A549 (cell line): ENCODE results near the gene IQSEC3.
"Not testable (repeated sequence)": the region's sequence is repeated elsewhere in the genome, so short reads cannot be mapped to it uniquely, and the experiment has no call there.

Source experiments
- CEBPB ChIP-seq, 2 experiments: fragments of >200 bp in 1 of 2; sonication (Bioruptor Twin) in 1 of 2; formaldehyde crosslinking in 1 of 2; IDR thresholded peaks; 2 replicates each; pipeline ENCODE4 v1.6.1; 2012 to 2016
- FOXS1 ChIP-seq: fragments of 250-450 bp; sonication (Bioruptor Pico); IDR thresholded peaks from 2 replicates; pipeline ENCODE4 v1.5.0; 2020; ENCODE audit warnings: mild to moderate bottlenecking, moderate library complexity
- POLR2A ChIP-seq: IDR thresholded peaks from 2 replicates; pipeline ENCODE4 v1.6.1; 2012; ENCODE audit warnings: mild to moderate bottlenecking, low read length
- RARB ChIP-seq: fragments of 250-450 bp; sonication (Bioruptor Pico); IDR thresholded peaks from 2 replicates; pipeline ENCODE4 v1.8.0; 2021; ENCODE audit warnings: mild to moderate bottlenecking, moderate library complexity
- RNF2 ChIP-seq: fragments of 200-600 bp; sonication (generic); IDR thresholded peaks from 2 replicates; pipeline ENCODE4 v1.6.1; 2016; ENCODE audit warnings: low read depth, mild to moderate bottlenecking, antibody characterized with exemption, moderate library complexity, borderline replicate concordance
- TF ChIP-seq, protein P1 (sequence below): IDR thresholded peaks from 2 replicates; pipeline ENCODE4 v1.6.1; 2012; ENCODE audit warnings: low read depth, borderline replicate concordance

GRCh38 chr12:70541-70940, 4.0 kb downstream of the IQSEC3 start:
- not testable (repeated sequence) for TF ChIP-seq RARB (CRISPR knock-in tag); POLR2A; RNF2; CEBPB (IDR thresholded peaks at IDR 0.05); FOXS1 (CRISPR knock-in tag)
- TF ChIP-seq, protein P1, sequence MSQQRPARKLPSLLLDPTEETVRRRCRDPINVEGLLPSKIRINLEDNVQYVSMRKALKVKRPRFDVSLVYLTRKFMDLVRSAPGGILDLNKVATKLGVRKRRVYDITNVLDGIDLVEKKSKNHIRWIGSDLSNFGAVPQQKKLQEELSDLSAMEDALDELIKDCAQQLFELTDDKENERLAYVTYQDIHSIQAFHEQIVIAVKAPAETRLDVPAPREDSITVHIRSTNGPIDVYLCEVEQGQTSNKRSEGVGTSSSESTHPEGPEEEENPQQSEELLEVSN = not testable (repeated sequence)
